HEK293 (cell line): ENCODE data around the gene PDE10A.
"Not testable (repeated sequence)": the region's sequence is repeated elsewhere in the genome, so short reads cannot be mapped to it uniquely, and the experiment has no call there.

ENCODE experiments used
- CTCF ChIA-PET: fragments of 350-600 bp; formaldehyde crosslinking; extraction: SDS; loops from one replicate; lab custom pipeline; 2021; ENCODE audit warnings: antibody characterized with exemption; lab: Yijun Ruan, JAX
- POLR2A ChIA-PET: fragments of 300-600 bp; formaldehyde crosslinking; extraction: SDS; loops from one replicate; lab custom pipeline; 2020; ENCODE audit warnings: antibody characterized with exemption, inconsistent platforms; lab: Yijun Ruan, JAX
- H3K27ac ChIP-seq: fragments of 200-500 bp; sonication (Bioruptor generic); 2 replicates; pipeline ENCODE4 v1.5.1; 2014; ENCODE audit warnings: low read depth, low read length, control low read depth, inconsistent platforms; ENCODE audit errors: extremely low read depth
- H3K36me3 ChIP-seq, 2 experiments: fragments of 200-500 bp in 1 of 2; sonication (Bioruptor generic) in 1 of 2; 1 replicate in 1 of 2; 2 replicates in 1 of 2; pipeline ENCODE4 v1.5.1; 2014 to 2017; ENCODE audit warnings: inconsistent platforms in 2 of 2, low read length in 2 of 2; ENCODE audit not compliant: control insufficient read depth in 2 of 2, insufficient read depth in 1 of 2
- H3K4me1 ChIP-seq: fragments of 200-500 bp; sonication (Bioruptor generic); 2 replicates; pipeline ENCODE4 v1.5.1; 2014; ENCODE audit warnings: mild to moderate bottlenecking, low read length, inconsistent platforms; ENCODE audit not compliant: control insufficient read depth, insufficient read depth
- H3K4me3 ChIP-seq: 2 replicates; pipeline ENCODE4 v1.5.1; 2011; ENCODE audit warnings: low read depth, mild to moderate bottlenecking, control low read depth, low read length, moderate library complexity
- H3K9me3 ChIP-seq: fragments of 200-500 bp; sonication (Bioruptor generic); 2 replicates; pipeline ENCODE4 v1.5.1; 2014; ENCODE audit warnings: low read depth, low read length, inconsistent platforms; ENCODE audit not compliant: control insufficient read depth, insufficient read depth
- GFI1B ChIP-seq: fragments of 450-650 bp; formaldehyde crosslinking; IDR thresholded peaks from 2 replicates; pipeline ENCODE4 v1.5.1; 2016; ENCODE audit warnings: missing biosample characterization, missing genetic modification characterization
- HOXA7 ChIP-seq: sonication (generic); formaldehyde crosslinking; IDR thresholded peaks from 2 replicates; pipeline ENCODE4 v1.8.1; 2022; ENCODE audit warnings: missing genetic modification reagents, borderline replicate concordance
- KLF16 ChIP-seq: fragments of 450-650 bp; formaldehyde crosslinking; IDR thresholded peaks from 2 replicates; pipeline ENCODE4 v1.5.1; 2017; ENCODE audit warnings: missing biosample characterization, missing genetic modification characterization
- OSR2 ChIP-seq: fragments of 450-650 bp; formaldehyde crosslinking; IDR thresholded peaks from 2 replicates; pipeline ENCODE4 v1.5.1; 2016; ENCODE audit warnings: missing biosample characterization, missing genetic modification characterization
- RBAK ChIP-seq: fragments of 450-650 bp; formaldehyde crosslinking; IDR thresholded peaks from 2 replicates; pipeline ENCODE4 v1.5.1; 2016; ENCODE audit warnings: missing biosample characterization, missing genetic modification characterization
- SALL2 ChIP-seq: fragments of 450-650 bp; formaldehyde crosslinking; IDR thresholded peaks from 2 replicates; pipeline ENCODE4 v1.5.0; 2017; ENCODE audit warnings: missing biosample characterization, mild to moderate bottlenecking, missing genetic modification characterization, borderline replicate concordance
- SETDB1 ChIP-seq: IDR thresholded peaks from one replicate; pipeline ENCODE4 v1.6.1; 2017; ENCODE audit warnings: mild to moderate bottlenecking, low read length, moderate library complexity, mixed read lengths; ENCODE audit not compliant: insufficient read length
- ZFP3 ChIP-seq: fragments of 450-650 bp; formaldehyde crosslinking; IDR thresholded peaks from 2 replicates; pipeline ENCODE4 v1.5.1; 2016; ENCODE audit warnings: low read depth, missing biosample characterization, missing genetic modification characterization
- ZNF10 ChIP-seq: fragments of 450-650 bp; formaldehyde crosslinking; IDR thresholded peaks from 2 replicates; pipeline ENCODE4 v1.5.1; 2017; ENCODE audit warnings: missing biosample characterization, missing genetic modification characterization
- ZNF112 ChIP-seq: fragments of 450-650 bp; formaldehyde crosslinking; IDR thresholded peaks from 2 replicates; pipeline ENCODE4 v1.5.0; 2017; ENCODE audit warnings: missing biosample characterization, missing genetic modification characterization
- ZNF140 ChIP-seq: fragments of 450-650 bp; formaldehyde crosslinking; IDR thresholded peaks from 2 replicates; pipeline ENCODE4 v1.5.1; 2016; ENCODE audit warnings: missing biosample characterization, missing genetic modification characterization
- ZNF146 ChIP-seq: fragments of 450-650 bp; formaldehyde crosslinking; IDR thresholded peaks from 2 replicates; pipeline ENCODE4 v1.5.1; 2016; ENCODE audit warnings: missing biosample characterization, missing genetic modification characterization
- ZNF155 ChIP-seq: fragments of 450-650 bp; formaldehyde crosslinking; IDR thresholded peaks from 2 replicates; pipeline ENCODE4 v1.5.1; 2016; ENCODE audit warnings: missing biosample characterization, missing genetic modification characterization
- ZNF175 ChIP-seq: fragments of 450-650 bp; formaldehyde crosslinking; IDR thresholded peaks from 2 replicates; pipeline ENCODE4 v1.5.1; 2016; ENCODE audit warnings: missing biosample characterization, missing genetic modification characterization
- ZNF324 ChIP-seq: fragments of 450-650 bp; formaldehyde crosslinking; IDR thresholded peaks from 2 replicates; pipeline ENCODE4 v1.5.1; 2016; ENCODE audit warnings: missing biosample characterization, missing genetic modification characterization
- ZNF341 ChIP-seq: fragments of 450-650 bp; formaldehyde crosslinking; IDR thresholded peaks from 2 replicates; pipeline ENCODE4; 2016; ENCODE audit warnings: low read depth, missing biosample characterization, missing genetic modification characterization
- ZNF366 ChIP-seq: fragments of 450-650 bp; formaldehyde crosslinking; conservative IDR thresholded peaks from 2 replicates; pipeline ENCODE4 v1.5.1; 2016; ENCODE audit warnings: missing biosample characterization, missing genetic modification characterization
- ZNF513 ChIP-seq: fragments of 450-650 bp; IDR thresholded peaks from 2 replicates; pipeline ENCODE4 v1.5.1; 2018; ENCODE audit warnings: missing biosample characterization, missing genetic modification characterization
- ZNF629 ChIP-seq: fragments of 450-650 bp; formaldehyde crosslinking; IDR thresholded peaks from 2 replicates; pipeline ENCODE4 v1.5.1; 2017; ENCODE audit warnings: missing biosample characterization, missing genetic modification characterization
- ZNF658 ChIP-seq: fragments of 450-650 bp; formaldehyde crosslinking; IDR thresholded peaks from 2 replicates; pipeline ENCODE4; 2016; ENCODE audit warnings: missing biosample characterization, missing genetic modification characterization
- ZNF660 ChIP-seq: fragments of 450-650 bp; IDR thresholded peaks from 2 replicates; pipeline ENCODE4 v1.5.1; 2018; ENCODE audit warnings: missing biosample characterization, mild to moderate bottlenecking, missing genetic modification characterization
- ZNF830 ChIP-seq: fragments of 450-650 bp; IDR thresholded peaks from 2 replicates; pipeline ENCODE4 v1.5.0; 2018; ENCODE audit warnings: missing biosample characterization, missing genetic modification characterization, low read depth, mild to moderate bottlenecking, moderate library complexity
- ZSCAN16 ChIP-seq: fragments of 450-650 bp; formaldehyde crosslinking; IDR thresholded peaks from 2 replicates; pipeline ENCODE4 v1.5.1; 2016; ENCODE audit warnings: missing biosample characterization, missing genetic modification characterization
- TF ChIP-seq, protein P1 (sequence below): fragments of 450-650 bp; formaldehyde crosslinking; IDR thresholded peaks from 2 replicates; pipeline ENCODE4 v1.5.1; 2017; ENCODE audit warnings: missing biosample characterization, missing genetic modification characterization

PDE10A gene

DNA sequence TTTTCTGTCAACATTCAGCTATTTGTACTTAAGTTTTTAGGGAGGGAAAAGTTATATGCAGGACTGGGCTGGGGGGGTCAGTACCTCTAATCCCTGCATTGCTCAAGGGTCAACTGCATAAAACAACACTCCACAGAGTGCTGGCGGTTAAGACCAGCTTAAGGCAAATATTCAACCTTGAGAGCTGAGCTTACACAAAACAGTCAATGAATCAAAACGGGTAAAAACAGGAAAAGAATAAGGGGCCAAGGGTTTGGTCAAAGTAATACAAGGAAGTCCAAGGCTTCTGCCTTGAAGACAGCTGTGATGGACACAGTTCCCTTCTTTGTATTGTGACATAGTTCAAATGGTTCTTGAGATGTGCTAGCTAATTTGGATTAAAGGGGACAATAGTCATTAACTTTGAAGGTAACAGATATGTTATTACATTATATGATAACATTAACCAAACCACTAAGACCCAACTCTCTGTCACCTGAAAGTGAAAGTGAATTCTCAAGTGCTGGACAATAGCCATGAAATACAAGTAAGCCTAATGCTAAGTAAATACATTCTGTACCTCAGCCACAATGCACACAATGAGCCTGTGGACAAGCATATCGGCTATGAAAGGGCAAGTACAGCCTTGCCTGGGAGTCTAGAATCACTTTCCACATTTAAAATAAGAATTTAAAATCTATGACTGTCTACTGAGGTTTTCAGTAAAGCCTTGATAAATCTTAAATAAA lies 106.8 kb downstream of the PDE10A start:
- H3K4me1 ChIP-seq = peaks cover 9% of the 10 kb centered on the region
- no peaks in the 10 kb centered on the region for H3K9me3 ChIP-seq
- TF ChIP-seq, protein P1, sequence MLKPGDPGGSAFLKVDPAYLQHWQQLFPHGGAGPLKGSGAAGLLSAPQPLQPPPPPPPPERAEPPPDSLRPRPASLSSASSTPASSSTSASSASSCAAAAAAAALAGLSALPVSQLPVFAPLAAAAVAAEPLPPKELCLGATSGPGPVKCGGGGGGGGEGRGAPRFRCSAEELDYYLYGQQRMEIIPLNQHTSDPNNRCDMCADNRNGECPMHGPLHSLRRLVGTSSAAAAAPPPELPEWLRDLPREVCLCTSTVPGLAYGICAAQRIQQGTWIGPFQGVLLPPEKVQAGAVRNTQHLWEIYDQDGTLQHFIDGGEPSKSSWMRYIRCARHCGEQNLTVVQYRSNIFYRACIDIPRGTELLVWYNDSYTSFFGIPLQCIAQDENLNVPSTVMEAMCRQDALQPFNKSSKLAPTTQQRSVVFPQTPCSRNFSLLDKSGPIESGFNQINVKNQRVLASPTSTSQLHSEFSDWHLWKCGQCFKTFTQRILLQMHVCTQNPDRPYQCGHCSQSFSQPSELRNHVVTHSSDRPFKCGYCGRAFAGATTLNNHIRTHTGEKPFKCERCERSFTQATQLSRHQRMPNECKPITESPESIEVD (tag by site-specific recombination) = peak; percentile 30; the same call in 1 of the 2 replicates
- TF ChIP-seq SETDB1 = peak; percentile 49
- no peak for TF ChIP-seq ZNF140 (tag by site-specific recombination)
- TF ChIP-seq OSR2 = 0 out of 2 replicates have a peak, but pooled peaks have one; percentile 24
- 0 out of 2 replicates have a peak, but pooled peaks have one; percentile 10 for TF ChIP-seq ZNF366 (tag by site-specific recombination)
- TF ChIP-seq ZNF830 (tag by site-specific recombination) = no peak
- H3K27ac ChIP-seq = no peak overlapping the region
- POLR2A ChIA-PET = no interaction called here
- H3K4me3 ChIP-seq = no peak overlapping the region
- CTCF ChIA-PET = no interaction called here
- no peaks in the 10 kb centered on the region for H3K36me3 ChIP-seq

DNA sequence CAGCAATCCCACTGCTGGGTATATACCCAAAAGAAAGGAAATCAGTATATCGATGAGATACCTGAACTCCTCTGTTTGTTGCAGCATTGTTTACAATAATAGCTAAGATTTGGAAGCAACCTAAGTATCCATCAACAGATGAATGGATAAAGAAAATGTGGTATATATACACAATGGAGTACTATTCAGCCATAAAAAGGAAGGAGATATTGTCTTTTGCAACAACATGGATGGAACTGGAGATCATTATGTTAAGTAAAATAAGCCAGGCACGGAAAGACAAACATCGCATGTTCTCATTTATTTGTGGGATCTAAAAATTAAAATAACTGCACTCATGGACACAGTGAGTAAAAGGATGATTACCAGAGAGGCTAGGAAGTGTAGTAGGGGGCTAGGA lies 108.4 kb downstream of the PDE10A start:
- CTCF ChIA-PET, H3K4me1 ChIP-seq, POLR2A ChIA-PET: not testable (repeated sequence)

GRCh38 chr6:165552248-165552736 lies 110.7 kb downstream of the PDE10A start:
- no peaks in the 10 kb centered on the region for H3K9me3 ChIP-seq
- H3K4me1 ChIP-seq = peaks cover 9% of the 10 kb centered on the region
- CTCF ChIA-PET = no interaction called here
- POLR2A ChIA-PET = no interaction called here
- H3K27ac ChIP-seq = no peak overlapping the region
- TF ChIP-seq ZFP3 (tag by site-specific recombination) = no peak
- TF ChIP-seq ZNF10 (tag by site-specific recombination) = no peak
- no peak for TF ChIP-seq GFI1B (tag by site-specific recombination)
- no peak for TF ChIP-seq SALL2 (tag by site-specific recombination)
- no peak for TF ChIP-seq ZNF175 (tag by site-specific recombination)
- no peak for TF ChIP-seq ZNF658 (tag by site-specific recombination)
- TF ChIP-seq ZNF629 (tag by site-specific recombination) = no peak
- TF ChIP-seq RBAK (tag by site-specific recombination) = no peak
- no peak for TF ChIP-seq ZNF513 (tag by site-specific recombination)
- TF ChIP-seq ZNF112 (tag by site-specific recombination) = no peak
- TF ChIP-seq ZNF341 (tag by site-specific recombination) = no peak
- no peak for TF ChIP-seq ZNF155 (tag by site-specific recombination)
- no peak for TF ChIP-seq ZNF660 (tag by site-specific recombination)
- TF ChIP-seq HOXA7 (CRISPR knock-in tag) = no peak
- no peak for TF ChIP-seq ZSCAN16 (tag by site-specific recombination)
- TF ChIP-seq ZNF324 (tag by site-specific recombination) = no peak
- TF ChIP-seq KLF16 (tag by site-specific recombination) = no peak
- no peak for TF ChIP-seq ZNF146 (tag by site-specific recombination)
- H3K4me3 ChIP-seq = no peak overlapping the region
- H3K36me3 ChIP-seq = no peaks in the 10 kb centered on the region

More for the DNA sequence above, 108.4 kb downstream of the PDE10A start:
- peak; percentile 94 for TF ChIP-seq ZNF146 (tag by site-specific recombination)
- not testable (repeated sequence) for H3K4me3 ChIP-seq, H3K27ac ChIP-seq, H3K9me3 ChIP-seq, H3K36me3 ChIP-seq
